HepG2 (cell line): ENCODE results near the gene THUMPD1. TPM values are rescaled to one million over a fixed set of nuclear protein-coding genes. Genes with fewer than 3 reads are reported as not detected.
A peak's percentile ranks its signal among the peaks of the same experiment; 100 is the strongest.

Experiments
- ATAC-seq: fragments of 200-7000 bp; cut with Tn5 transposase; 3 replicates; pipeline ENCODE4 v1.9.1; 2020; ENCODE audit warnings: mild to moderate bottlenecking, moderate library complexity
- BruUV-seq: library from RNA; stranded (reverse); fragments of 400-500 nt; replicated peaks from 2 replicates; lab custom pipeline; 2021; lab: Mats Ljungman, UMichigan
- CTCF ChIA-PET: fragments of 300-600 bp; formaldehyde crosslinking; extraction: SDS; loops from one replicate; lab custom pipeline; 2021; ENCODE audit warnings: low total read pairs, inconsistent platforms, low intra/inter-chr PET ratio; lab: Yijun Ruan, JAX
- POLR2A ChIA-PET: fragments of 350-600 bp; sonication (Branson Sonifier 250); formaldehyde crosslinking; loops from one replicate; lab custom pipeline; 2020; ENCODE audit warnings: antibody characterized with exemption, inconsistent platforms; lab: Yijun Ruan, JAX
- DNase-seq: peaks from one replicate; pipeline ENCODE4 v3.0.0-alpha.2; 2015; ENCODE audit warnings: low spot score
- FAIRE-seq: peaks from 3 replicates; lab custom pipeline; 2011; peaks lifted over from hg19 to GRCh38; lab: Jason Lieb, UNC
- H2AFZ ChIP-seq: one replicate; pipeline ENCODE4 v1.6.1; 2011; ENCODE audit warnings: low read length, inconsistent platforms
- H3K27ac ChIP-seq: fragments of 300-600 bp; 3 replicates; pipeline ENCODE4 v1.8.0; 2011; ENCODE audit warnings: mixed run types, mild to moderate bottlenecking, mixed read lengths, low read length, inconsistent platforms; ENCODE audit not compliant: insufficient read depth; ENCODE audit errors: extremely low read length
- H3K27me3 ChIP-seq, 2 experiments: fragments of 200-600 bp in 1 of 2; 2 replicates in 1 of 2; 3 replicates in 1 of 2; pipeline versions ENCODE4 v1.6.0 to v1.8.0; 2011; ENCODE audit warnings: low read length in 2 of 2, mild to moderate bottlenecking in 2 of 2, moderate library complexity in 2 of 2, inconsistent platforms in 1 of 2; ENCODE audit not compliant: insufficient read depth in 2 of 2, control insufficient read depth in 1 of 2
- H3K36me3 ChIP-seq, 2 experiments: fragments of 200-600 bp in 1 of 2; replicated peaks in 1 of 2; 2 replicates in 1 of 2; 3 replicates in 1 of 2; pipeline versions ENCODE4 v1.5.1 to v1.8.0; 2011; ENCODE audit warnings: low read length in 2 of 2, inconsistent platforms in 1 of 2; ENCODE audit not compliant: insufficient read depth in 2 of 2, control insufficient read depth in 1 of 2
- H3K4me1 ChIP-seq: 2 replicates; pipeline ENCODE4 v1.5.1; 2012; ENCODE audit warnings: low read length, inconsistent platforms; ENCODE audit not compliant: insufficient read depth
- H3K4me2 ChIP-seq: 2 replicates; pipeline ENCODE4 v1.6.0; 2011; ENCODE audit warnings: low read depth, low read length, inconsistent platforms
- H3K4me3 ChIP-seq, 3 experiments: fragments of 200-600 bp in 1 of 3; sonication (generic), shearing (Covaris generic) in 1 of 3; replicated peaks in 1 of 3; 2 replicates each; pipeline ENCODE4 v1.5.1; 2011 to 2016; ENCODE audit warnings: low read length in 3 of 3, inconsistent platforms in 2 of 3, low read depth in 2 of 3, mild to moderate bottlenecking in 2 of 3, control low read depth in 1 of 3, mixed read lengths in 1 of 3; ENCODE audit not compliant: insufficient read depth in 1 of 3
- H3K79me2 ChIP-seq: one replicate; pipeline ENCODE4 v1.6.1; 2011; ENCODE audit warnings: low read length, inconsistent platforms; ENCODE audit not compliant: insufficient read depth
- H3K9ac ChIP-seq: 2 replicates; pipeline ENCODE4 v1.6.0; 2011; ENCODE audit warnings: mild to moderate bottlenecking, low read depth, low read length, inconsistent platforms; ENCODE audit not compliant: insufficient read depth
- H3K9me3 ChIP-seq: 2 replicates; pipeline ENCODE4 v1.5.1; 2012; ENCODE audit warnings: mild to moderate bottlenecking, low read length
- H4K20me1 ChIP-seq: 2 replicates; pipeline ENCODE4 v1.6.0; 2011; ENCODE audit warnings: inconsistent platforms, mild to moderate bottlenecking, low read length, moderate library complexity; ENCODE audit not compliant: insufficient read depth
- ATF7 ChIP-seq, 2 experiments: fragments of 450-650 bp in 1 of 2; sonication (generic) in 1 of 2; formaldehyde crosslinking in 1 of 2; IDR thresholded peaks; 2 replicates each; pipeline versions ENCODE4 v1.4.0 to v1.6.1; 2016 to 2020; ENCODE audit warnings: antibody characterized with exemption in 1 of 2, mild to moderate bottlenecking in 1 of 2, missing genetic modification reagents in 1 of 2
- CREB1 ChIP-seq, 2 experiments: fragments of 450-650 bp in 1 of 2; IDR thresholded peaks; 2 replicates each; pipeline ENCODE4 v1.6.1; 2016 to 2017; ENCODE audit warnings: control low read depth in 1 of 2, mild to moderate bottlenecking in 1 of 2, missing compliant biosample characterization in 1 of 2, missing genetic modification characterization in 1 of 2
- ISX ChIP-seq: sonication (generic); formaldehyde crosslinking; conservative IDR thresholded peaks from 2 replicates; pipeline ENCODE4 v1.5.0; 2020; ENCODE audit warnings: missing genetic modification reagents
- KDM1A ChIP-seq: IDR thresholded peaks from 2 replicates; pipeline ENCODE4 v1.6.1; 2016; ENCODE audit warnings: missing compliant biosample characterization
- PHF5A ChIP-seq: IDR thresholded peaks from one replicate; pipeline ENCODE4 v1.6.1; 2018; ENCODE audit warnings: low read depth, missing genetic modification reagents; ENCODE audit not compliant: unreplicated experiment
- RBFOX2 ChIP-seq: fragments of 200-400 bp; formaldehyde crosslinking; IDR thresholded peaks from 2 replicates; pipeline ENCODE4 v1.6.1; 2017; ENCODE audit warnings: low read depth, mild to moderate bottlenecking, low read length
- ZNF30 ChIP-seq: sonication (generic); formaldehyde crosslinking; IDR thresholded peaks from 2 replicates; pipeline ENCODE4 v1.5.0; 2020; ENCODE audit warnings: mild to moderate bottlenecking, missing genetic modification reagents
- WGBS: methylation state at CpG from one replicate; pipeline ENCODE4 v1.1.6; 2017; ENCODE audit warnings: low lambda C conversion rate; 5-methylcytosine and 5-hydroxymethylcytosine counted together
- in situ Hi-C: cut with HindIII; loops from 2 replicates; pipeline ENCODE4 v1.10.0; 2017; ENCODE audit warnings: low pct_unique_long_range_greater_than_20kb; ENCODE audit not compliant: extremely low pct_ligation_motif_present
- intact Hi-C: fragments of 100-400 bp; cut with micrococcal nuclease; formaldehyde crosslinking; loops from one replicate; pipeline ENCODE4 v1.10.0; 2022; ENCODE audit not compliant: unreplicated experiment
- polyA plus RNA-seq, 8 experiments: library from polyadenylated mRNA; depleted of rRNA in 3 of 8; stranded (reverse) in 7 of 8; unstranded in 1 of 8; fragments of >200 nt; fragmentation: Illumina TruSeq in 4 of 8; extraction: Trizol in 4 of 8; gene quantifications; 2 replicates each; pipeline versions ENCODE4 v1.2.1 to v1.2.3, GENCODE V29; 2011 to 2016; ENCODE audit warnings: low read depth in 4 of 8, missing spikeins in 1 of 8, mixed read lengths in 1 of 8; ENCODE audit not compliant: insufficient read depth in 1 of 8
- total RNA-seq, 5 experiments: library from RNA; depleted of rRNA; stranded (reverse); fragments of >200 nt; fragmentation: Illumina TruSeq; extraction: Trizol; gene quantifications; 2 replicates each; pipeline ENCODE4 v1.2.3, GENCODE V29; 2016; ENCODE audit warnings: low read depth in 1 of 5

Gene THUMPD1
- total and polyA plus RNA-seq, 2 of the 13 experiments (the other 11 are each of a cell fraction or from before 2014, with no cell fraction given), result 22.7 to 69.1 TPM

DNA sequence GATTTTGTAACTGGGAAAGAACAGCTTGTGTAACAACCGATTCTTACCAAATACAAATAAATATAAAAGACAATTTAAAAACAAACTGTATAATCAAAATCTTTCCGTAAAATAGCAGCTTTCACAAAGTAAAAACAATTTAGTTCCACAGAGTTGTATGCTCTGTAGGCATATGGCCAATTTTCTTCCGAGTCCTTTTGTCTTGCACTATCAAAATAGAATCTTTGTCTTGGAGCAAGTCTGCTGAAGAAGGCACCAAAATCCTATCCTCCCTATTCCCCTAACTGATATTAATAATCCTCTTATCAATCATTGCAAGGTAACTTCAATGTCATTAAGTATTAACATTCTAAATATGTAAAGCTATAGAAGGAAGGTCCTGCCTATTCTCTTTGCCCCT, 7.6 kb downstream of the THUMPD1 start:
- POLR2A ChIA-PET, result interaction anchor here (5.0 kb wide), 1 partner anchor 7 kb away, joined by 23 read pairs; the partner anchor contains the start of gene THUMPD1

DNA sequence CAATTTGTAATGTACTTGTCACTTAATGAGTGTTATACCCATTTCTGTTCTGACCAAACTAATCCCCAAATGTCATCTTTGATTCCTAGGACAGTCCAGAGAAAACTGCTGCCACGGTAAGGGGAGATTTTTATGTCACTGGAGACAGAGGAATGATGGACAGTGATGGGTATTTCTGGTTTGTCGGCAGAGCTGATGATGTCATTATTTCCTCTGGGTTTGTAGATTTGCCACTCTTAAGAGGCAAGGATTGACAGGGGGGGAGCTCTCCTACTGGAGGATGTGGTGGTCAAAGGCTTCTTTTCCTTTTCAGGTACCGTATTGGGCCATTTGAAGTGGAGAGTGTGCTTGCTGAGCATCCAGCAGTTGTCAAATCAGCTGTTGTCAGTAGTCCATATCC, 12.5 kb downstream of the THUMPD1 start:
- Histone ChIP-seq H3K79me2 (no peaks in the 10 kb centered on the region), H3K27ac (no peak overlapping the region)
- TF ChIP-seq CREB1 (IDR thresholded peaks at IDR 0.05) (peak; percentile 73), CREB1 (CRISPR knock-in tag; IDR thresholded peaks at IDR 0.05) (no peak), ATF7 (IDR thresholded peaks at IDR 0.05) (peak; percentile 97), ATF7 (CRISPR knock-in tag; IDR thresholded peaks at IDR 0.05) (no peak), ISX (CRISPR knock-in tag) (no peak), KDM1A (CRISPR knock-in tag) (no peak), ZNF30 (no peak)
- TF ChIP-seq, all 625 proteins: peak for 2
- FAIRE-seq (no peak), ATAC-seq (no peak), DNase-seq (no peak)
- WGBS, result 89% methylated on average over 3 of the region's 3 CpGs
- Histone ChIP-seq H3K4me3 (no peak overlapping the region), H3K36me3 (peaks cover 11 to 15% of the 10 kb centered on the region in 2 experiments), H2AFZ (no peak overlapping the region), H4K20me1 (no peaks in the 10 kb centered on the region), H3K4me2 (no peak overlapping the region), H3K27me3 (no peaks in the 10 kb centered on the region), H3K9ac (no peak overlapping the region), H3K9me3 (no peaks in the 10 kb centered on the region), H3K4me1 (no peaks in the 10 kb centered on the region)
- intact Hi-C loops, result no loop called here
- no TSS peak for BruUV-seq
- in situ Hi-C loops, result no loop called here
- ChIA-PET CTCF (no interaction called here), POLR2A (interaction anchor here (5.0 kb wide), 1 partner anchor 12 kb away, joined by 23 read pairs; the partner anchor contains the start of gene THUMPD1)

More for the DNA sequence above, 7.6 kb downstream of the THUMPD1 start:
- TF ChIP-seq PHF5A (CRISPR knock-in tag) (no peak), RBFOX2 (0 out of 2 replicates have a peak, but pooled peaks have one; percentile 2)
- no TSS peak for BruUV-seq
- no peaks in the 10 kb centered on the region for H3K4me1 ChIP-seq
- FAIRE-seq, result no peak
- H3K27ac ChIP-seq, result no peak overlapping the region
- intact Hi-C loops, result no loop called here
- H3K9me3 ChIP-seq, result no peaks in the 10 kb centered on the region
- H4K20me1 ChIP-seq, result peaks cover 4% of the 10 kb centered on the region; the same call in 1 of the 2 replicates
- DNase-seq, result no peak
- no peak overlapping the region for H3K4me2 ChIP-seq
- in situ Hi-C loops, result no loop called here
- H3K27me3 ChIP-seq, result no peaks in the 10 kb centered on the region
- H3K9ac ChIP-seq, result no peak overlapping the region
- WGBS, result 97% methylated on average over 3 of the region's 3 CpGs
- no peak overlapping the region for H2AFZ ChIP-seq
- CTCF ChIA-PET, result no interaction called here
- H3K4me3 ChIP-seq, result no peak overlapping the region
- peaks cover 31 to 56% of the 10 kb centered on the region in 2 experiments for H3K36me3 ChIP-seq
- ATAC-seq, result no peak
- H3K79me2 ChIP-seq, result peaks cover 8% of the 10 kb centered on the region
